ENCODE measurements around the gene EWSR1.

Gene EWSR1

GRCh38 chr22:29317827-29318454 is 49.9 kb downstream of the EWSR1 start:
- DNase-seq (ENCODE audit: low read depth): no peak

GRCh38 chr22:29319072-29319471 is 51.0 kb downstream of the EWSR1 start:
- no peak for DNase-seq (ENCODE audit: low read depth)

- no peak for DNase-seq (ENCODE audit: low read depth)
Measured at GRCh38 chr22:29320546-29320945, 52.5 kb downstream of the EWSR1 start.

- DNase-seq (ENCODE audit: low read depth): no peak
Measured at GRCh38 chr22:29323641-29324040, 55.6 kb downstream of the EWSR1 start.

- DNase-seq (ENCODE audit: low read depth): no peak
Measured at GRCh38 chr22:29325356-29325755, 57.3 kb downstream of the EWSR1 start.

GRCh38 chr22:29325785-29326315 is 57.8 kb downstream of the EWSR1 start:
- DNase-seq (ENCODE audit: low read depth): no peak

- DNase-seq (ENCODE audit: low read depth): no peak
Measured at GRCh38 chr22:29326481-29326880, 58.4 kb downstream of the EWSR1 start.

GRCh38 chr22:29327089-29327764 is 59.2 kb downstream of the EWSR1 start:
- DNase-seq (ENCODE audit: low read depth): no peak

GRCh38 chr22:29328055-29328454 is 60.0 kb downstream of the EWSR1 start:
- DNase-seq (ENCODE audit: low read depth): no peak

- no peak for DNase-seq (ENCODE audit: low read depth)
Measured at GRCh38 chr22:29328566-29329500, 60.8 kb downstream of the EWSR1 start.

- no peak for DNase-seq (ENCODE audit: low read depth)
Measured at GRCh38 chr22:29329581-29329980, 61.5 kb downstream of the EWSR1 start.

GRCh38 chr22:29330291-29330690 is 62.2 kb downstream of the EWSR1 start:
- DNase-seq (ENCODE audit: low read depth): no peak

- no peak for DNase-seq (ENCODE audit: low read depth)
Measured at GRCh38 chr22:29330753-29331152, 62.7 kb downstream of the EWSR1 start.

GRCh38 chr22:29331213-29331612 is 63.1 kb downstream of the EWSR1 start:
- no peak for DNase-seq (ENCODE audit: low read depth)

- DNase-seq (ENCODE audit: low read depth): no peak
Measured at GRCh38 chr22:29331658-29332300, 63.7 kb downstream of the EWSR1 start.

- DNase-seq (ENCODE audit: low read depth): no peak
Measured at GRCh38 chr22:29332886-29333496, 64.9 kb downstream of the EWSR1 start.

- DNase-seq (ENCODE audit: low read depth): no peak
Measured at GRCh38 chr22:29334148-29334547, 66.1 kb downstream of the EWSR1 start.

GRCh38 chr22:29334696-29335344 is 66.8 kb downstream of the EWSR1 start:
- no peak for DNase-seq (ENCODE audit: low read depth)

GRCh38 chr22:29335656-29336055 is 67.6 kb downstream of the EWSR1 start:
- DNase-seq (ENCODE audit: low read depth): no peak

GRCh38 chr22:29336751-29337490 is 68.9 kb downstream of the EWSR1 start:
- no peak for DNase-seq (ENCODE audit: low read depth)

All from HS-27A (cell line).